Superior temporal gyrus (tissue), 1 donor: ENCODE data around the gene OR6K2.

Source experiments
- DNase-seq: peaks from one replicate; pipeline ENCODE4 v3.0.0-alpha.2; 2016; ENCODE audit errors: extremely low spot score

The OR6K2 gene

DNA sequence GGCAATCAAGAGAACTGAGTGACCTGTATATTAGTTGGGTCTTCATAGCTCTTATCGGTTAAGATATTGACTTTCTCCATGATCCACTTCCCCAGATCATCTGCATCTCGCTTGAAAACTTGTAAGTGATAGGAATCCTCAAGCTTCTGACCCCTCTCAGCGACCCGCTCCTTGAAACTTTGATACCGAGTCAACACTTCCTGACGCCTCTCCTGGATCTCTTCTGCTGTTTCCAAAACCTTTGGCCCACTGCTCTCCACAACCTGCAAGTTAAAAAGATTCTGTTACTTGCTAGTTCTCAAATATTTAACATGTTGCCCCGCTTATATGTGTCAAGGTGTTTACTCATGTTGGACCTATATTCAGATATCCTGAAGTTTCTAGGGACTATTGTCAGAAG is 15.4 kb downstream of the OR6K2 start:
- DNase-seq, result no peak

DNA sequence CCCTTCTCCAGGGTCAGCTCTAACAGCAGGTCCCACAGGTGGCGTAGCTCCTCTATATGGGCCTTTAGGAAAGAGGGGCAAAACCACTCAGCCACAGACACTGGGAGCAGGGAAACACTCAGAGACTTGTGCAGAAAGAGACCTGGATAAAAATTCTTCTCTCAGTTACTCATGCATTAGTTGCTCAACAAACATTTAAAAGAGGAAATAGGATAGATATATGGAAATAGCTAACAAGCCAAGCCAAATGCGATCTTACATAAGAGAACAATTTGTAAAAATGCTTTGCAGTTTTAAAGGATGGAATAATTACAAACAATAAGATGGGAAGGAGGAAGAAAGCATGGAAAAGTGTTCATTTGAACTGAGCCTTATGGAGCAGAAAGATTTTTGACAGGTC is 18.8 kb downstream of the OR6K2 start:
- no peak for DNase-seq

DNA sequence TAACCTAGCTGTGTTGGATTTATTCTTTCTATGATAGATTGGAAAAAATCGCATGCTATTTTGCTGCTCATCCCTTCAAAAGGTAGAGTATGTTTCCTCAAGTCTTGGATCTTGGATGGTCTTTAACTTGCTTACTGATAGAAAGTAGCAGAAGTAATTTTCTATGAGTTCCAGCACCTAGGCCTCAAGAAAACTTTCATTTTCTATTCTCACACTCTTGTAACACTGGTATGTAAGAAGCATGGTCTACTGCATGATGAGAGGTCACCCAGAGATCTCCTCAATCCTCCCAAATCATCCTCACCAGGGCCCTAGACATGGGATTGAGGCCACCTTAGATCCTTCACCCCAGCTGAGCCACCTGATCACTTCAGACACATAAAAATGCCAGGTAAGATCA is 21.2 kb downstream of the OR6K2 start:
- DNase-seq, result no peak

DNA sequence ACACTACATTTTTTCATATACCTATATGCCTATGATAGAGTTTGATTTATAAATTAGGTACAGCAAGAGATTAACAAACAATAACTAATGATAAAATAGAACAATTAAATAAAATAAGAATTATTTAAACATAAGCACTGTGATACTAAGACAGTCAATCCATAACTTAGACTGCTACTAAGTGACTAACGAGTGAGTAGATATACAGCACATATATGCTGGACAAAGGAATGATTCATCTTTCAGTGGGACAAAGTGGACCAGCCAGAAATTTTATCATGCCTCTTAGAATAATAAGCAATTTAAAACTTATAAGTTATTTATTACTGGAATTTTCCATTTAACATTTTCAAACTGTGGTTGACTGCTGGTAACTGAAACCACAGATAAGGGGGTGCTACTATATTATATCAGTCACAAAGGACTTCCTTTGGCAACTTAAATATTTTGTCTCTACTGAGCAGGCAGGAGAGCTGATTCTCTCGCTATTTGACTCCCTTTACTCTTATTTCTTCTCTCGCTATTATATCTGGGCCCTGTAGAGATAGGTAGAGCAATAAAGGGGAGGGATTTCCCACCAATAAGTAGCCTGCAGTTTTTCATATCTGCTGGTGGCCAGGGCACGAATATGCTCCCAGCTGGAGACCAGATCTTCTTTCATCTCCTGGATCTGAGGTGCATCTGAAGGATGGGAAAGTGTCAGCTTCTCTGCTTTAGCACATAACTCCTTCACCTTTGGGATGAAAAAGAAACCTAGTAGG is 24.7 kb downstream of the OR6K2 start:
- DNase-seq, result no peak

DNA sequence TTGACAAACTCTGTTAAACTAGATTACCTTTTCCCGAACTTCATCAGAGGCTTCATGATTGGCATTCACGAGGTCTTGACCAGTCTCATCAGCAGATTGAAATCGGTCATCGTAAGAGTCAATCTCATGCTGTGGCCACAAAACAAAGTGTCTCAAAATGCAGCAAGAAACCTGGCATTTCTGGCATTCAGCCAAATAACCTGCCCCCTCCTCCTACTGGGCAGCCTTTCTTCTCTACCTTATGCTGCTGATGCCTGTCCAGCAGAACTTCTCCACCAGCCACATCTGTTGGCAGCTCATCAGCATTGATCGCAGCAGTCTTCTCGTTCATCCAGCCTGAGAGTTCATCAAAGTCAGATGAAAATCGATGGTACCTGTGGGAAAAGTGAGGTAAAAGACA is 26.1 kb downstream of the OR6K2 start:
- no peak for DNase-seq

DNA sequence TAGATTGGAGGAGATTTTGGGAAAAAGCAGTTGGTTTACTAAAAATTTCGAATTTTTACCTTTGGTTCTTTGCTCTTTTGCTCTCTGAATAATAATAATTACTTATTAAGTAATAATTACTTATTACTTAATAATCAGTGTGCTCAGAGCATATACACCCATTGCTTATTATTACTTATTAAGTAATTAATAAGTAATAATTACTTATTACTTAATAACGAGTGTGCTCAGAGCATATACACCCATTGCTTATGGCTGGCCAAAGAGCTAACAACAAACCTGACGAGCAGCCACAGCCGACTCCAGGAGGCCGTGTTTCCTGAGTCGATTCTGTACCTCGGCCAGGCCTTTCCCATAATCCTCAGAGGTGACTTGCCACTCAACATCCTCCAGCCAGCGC is 34.4 kb downstream of the OR6K2 start:
- no peak for DNase-seq

DNA sequence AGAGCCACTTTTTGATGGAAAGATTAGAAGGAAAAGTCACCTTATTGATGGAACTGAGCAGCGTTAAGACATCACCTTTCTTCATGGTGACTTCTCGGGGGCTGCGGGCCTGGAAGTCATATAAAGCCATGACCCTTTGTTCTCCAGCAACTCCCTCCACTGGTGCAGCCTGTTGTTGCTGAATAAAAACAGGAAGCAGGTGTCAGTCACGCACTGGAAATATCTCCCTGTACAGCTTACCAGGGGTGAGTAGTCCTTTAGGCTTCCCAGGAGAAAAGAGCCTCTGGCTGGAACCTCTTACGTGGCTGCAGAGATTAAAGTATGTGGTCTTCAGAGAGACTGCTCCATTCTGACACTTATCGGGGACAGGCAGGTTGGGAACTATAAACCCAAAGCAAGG is 45.9 kb downstream of the OR6K2 start:
- no peak for DNase-seq

DNA sequence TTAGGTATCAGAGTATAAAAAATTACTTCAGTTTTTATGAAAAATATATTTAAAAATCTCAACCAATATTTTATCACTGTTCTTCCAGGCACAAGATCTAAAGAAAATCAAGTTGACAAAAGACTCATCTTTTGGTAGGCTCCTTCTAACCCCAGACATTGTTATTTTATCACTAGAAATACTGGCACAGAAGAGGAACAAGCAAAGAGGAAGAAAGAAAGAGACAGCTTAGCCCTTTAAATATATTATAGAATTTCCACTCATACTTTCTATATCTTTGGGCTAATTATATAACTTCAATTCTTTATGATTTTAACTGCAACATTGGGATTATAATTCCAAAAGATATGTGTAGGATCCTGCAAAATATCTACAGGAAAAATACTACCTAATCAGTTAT is 46.4 kb downstream of the OR6K2 start:
- DNase-seq, result no peak

DNA sequence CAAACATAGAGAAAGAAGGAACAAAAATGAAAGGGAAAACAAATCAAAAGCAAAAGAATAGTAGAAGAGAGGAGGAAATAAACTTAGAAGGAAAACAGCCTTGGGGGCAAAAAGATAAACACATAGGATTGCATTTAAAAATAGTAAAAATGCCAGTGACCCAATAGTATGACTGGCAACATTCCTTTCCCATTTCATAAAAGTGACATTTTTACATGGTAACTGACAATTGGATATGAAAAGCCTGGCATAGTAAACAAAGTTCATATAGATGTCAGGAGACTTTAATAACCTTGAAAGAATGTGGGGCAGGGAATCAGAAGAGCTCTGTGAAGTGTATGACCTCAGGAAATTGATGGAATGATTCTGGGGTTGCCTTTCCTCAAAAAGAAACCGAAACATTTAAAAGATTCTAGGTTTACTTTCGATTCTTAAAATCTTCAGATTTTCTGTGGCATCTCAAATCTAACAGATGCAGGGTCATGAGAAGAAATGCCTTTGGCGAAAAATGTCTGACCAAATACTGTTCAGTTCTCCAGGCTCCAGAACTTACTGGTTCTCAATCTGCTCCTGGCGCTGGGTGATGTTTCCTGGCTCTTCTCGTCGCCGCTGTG is 47.6 kb downstream of the OR6K2 start:
- no peak for DNase-seq
